Fibroblast of lung (primary cell): ENCODE results near the gene FAM151A.

Experiments
- EZH2 ChIP-seq: IDR thresholded peaks from 2 replicates; pipeline ENCODE4 v1.5.1; 2012; ENCODE audit warnings: low read length, control low read depth, mild to moderate bottlenecking; ENCODE audit errors: missing control alignments
- TF ChIP-seq, protein P1 (sequence below), 2 donors: IDR thresholded peaks in 1 of 2; conservative IDR thresholded peaks in 1 of 2; 1 replicate in 1 of 2; 2 replicates in 1 of 2; pipeline ENCODE4 v1.5.1; 2011 to 2012; ENCODE audit warnings: low read length in 2 of 2, control low read depth in 1 of 2, inconsistent platforms in 1 of 2, low read depth in 1 of 2, mild to moderate bottlenecking in 1 of 2

DNA sequence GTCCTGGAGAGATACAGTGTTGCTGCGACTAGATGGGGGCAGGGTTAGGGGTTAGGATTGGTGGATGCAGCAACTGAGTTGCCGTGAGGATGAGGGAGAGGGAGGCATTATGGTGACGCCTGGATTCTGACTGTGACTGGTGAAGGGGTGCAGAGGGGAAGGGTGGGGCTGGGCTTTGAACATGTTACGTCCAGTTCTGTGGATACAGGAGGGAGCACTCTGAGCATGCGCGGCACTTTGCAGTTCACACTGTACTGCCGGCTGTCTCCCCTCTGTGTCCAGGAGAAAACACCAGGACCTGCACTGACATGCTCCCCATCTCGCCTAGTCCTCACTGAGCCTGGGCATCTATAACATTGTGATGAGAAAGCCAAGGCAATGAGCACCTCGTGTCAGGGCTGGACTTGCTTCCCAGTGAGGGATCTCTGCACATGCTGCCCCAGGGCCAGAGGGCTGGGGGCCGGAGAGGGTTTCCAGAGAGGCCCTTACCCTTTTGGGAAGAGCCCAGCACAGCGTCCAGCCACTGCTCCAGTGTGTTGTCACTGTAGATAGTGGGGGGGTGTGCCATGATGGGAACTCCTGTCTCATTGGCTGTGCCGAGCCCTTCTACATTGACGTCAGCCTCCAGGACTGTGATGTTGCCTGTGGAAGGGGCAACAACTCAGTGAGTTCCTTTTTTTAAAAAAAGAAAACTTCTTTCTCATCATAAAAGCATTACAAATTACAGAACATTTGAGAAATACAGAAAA lies 7.6 kb downstream of the FAM151A start:
- TF ChIP-seq, protein P1, sequence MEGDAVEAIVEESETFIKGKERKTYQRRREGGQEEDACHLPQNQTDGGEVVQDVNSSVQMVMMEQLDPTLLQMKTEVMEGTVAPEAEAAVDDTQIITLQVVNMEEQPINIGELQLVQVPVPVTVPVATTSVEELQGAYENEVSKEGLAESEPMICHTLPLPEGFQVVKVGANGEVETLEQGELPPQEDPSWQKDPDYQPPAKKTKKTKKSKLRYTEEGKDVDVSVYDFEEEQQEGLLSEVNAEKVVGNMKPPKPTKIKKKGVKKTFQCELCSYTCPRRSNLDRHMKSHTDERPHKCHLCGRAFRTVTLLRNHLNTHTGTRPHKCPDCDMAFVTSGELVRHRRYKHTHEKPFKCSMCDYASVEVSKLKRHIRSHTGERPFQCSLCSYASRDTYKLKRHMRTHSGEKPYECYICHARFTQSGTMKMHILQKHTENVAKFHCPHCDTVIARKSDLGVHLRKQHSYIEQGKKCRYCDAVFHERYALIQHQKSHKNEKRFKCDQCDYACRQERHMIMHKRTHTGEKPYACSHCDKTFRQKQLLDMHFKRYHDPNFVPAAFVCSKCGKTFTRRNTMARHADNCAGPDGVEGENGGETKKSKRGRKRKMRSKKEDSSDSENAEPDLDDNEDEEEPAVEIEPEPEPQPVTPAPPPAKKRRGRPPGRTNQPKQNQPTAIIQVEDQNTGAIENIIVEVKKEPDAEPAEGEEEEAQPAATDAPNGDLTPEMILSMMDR (conservative IDR thresholded peaks at IDR 0.05 in 1 of 2, IDR thresholded peaks at IDR 0.05 in 1 of 2; ENCODE audit: low read depth in 1 of 2, low read length in 2 of 2): no peak
- no peak for TF ChIP-seq EZH2
